IPS-NIHi7 (cell line): ENCODE results near the gene SNAPIN.
A peak's percentile ranks its signal among the peaks of the same experiment; 100 is the strongest.

Source experiments
- DNase-seq: peaks from one replicate; pipeline ENCODE4 v3.0.0; 2012; ENCODE audit warnings: mixed read lengths; ENCODE audit errors: extremely low spot score

Gene SNAPIN

GRCh38 chr1:153658400-153659174, at the start of gene SNAPIN:
SNAPIN (plus strand) TSS chr1:153658703; CDS start chr1:153658744, 41 bp downstream.
- peak; percentile 93 for DNase-seq

GRCh38 chr1:153608742-153609584, 49.5 kb upstream of the SNAPIN start:
- DNase-seq = peak; percentile 89

- DNase-seq = no peak
Measured at GRCh38 chr1:153609585-153609907, 49.0 kb upstream of the SNAPIN start.

DNA sequence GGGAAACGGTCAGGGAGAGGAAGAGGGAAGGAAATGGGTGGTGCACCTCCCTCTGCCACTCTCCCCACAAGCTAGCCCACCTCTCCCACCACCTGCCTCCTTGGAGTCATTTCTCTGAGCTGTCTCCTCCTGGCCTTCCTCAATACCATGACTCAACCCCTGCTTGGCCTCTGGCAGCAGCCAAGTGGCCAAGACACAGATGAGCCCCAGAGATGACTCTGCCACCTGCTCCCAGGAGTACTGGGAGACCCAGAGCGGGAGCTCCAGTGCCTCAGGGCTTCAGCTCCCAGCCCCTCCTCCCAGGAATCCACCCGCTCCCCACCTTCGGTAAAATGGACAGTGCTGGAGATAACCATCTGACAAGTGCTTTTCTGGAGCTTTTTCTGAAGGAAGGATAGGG, 48.2 kb upstream of the SNAPIN start:
- no peak for DNase-seq

- no peak for DNase-seq
Measured at GRCh38 chr1:153610811-153611301, 47.6 kb upstream of the SNAPIN start.

DNA sequence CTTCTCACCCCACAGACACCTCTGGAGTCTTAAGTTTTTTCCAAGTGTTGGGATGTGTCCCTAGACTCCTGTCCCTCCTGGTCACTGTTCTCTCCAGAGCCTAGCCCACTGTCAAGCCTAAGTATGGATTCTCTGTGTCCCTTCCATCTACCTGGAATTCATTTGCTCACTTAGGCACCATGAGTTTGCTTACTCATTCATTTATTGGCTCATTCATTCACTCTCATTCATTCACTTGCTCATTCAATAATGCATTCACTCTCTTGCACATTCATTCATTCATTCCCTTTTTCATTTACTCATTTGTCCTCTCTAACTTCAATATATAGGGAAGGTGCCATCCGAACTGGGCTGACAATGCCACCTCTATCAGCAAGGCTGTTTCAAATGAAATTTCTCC, 47.1 kb upstream of the SNAPIN start:
- DNase-seq = no peak

DNA sequence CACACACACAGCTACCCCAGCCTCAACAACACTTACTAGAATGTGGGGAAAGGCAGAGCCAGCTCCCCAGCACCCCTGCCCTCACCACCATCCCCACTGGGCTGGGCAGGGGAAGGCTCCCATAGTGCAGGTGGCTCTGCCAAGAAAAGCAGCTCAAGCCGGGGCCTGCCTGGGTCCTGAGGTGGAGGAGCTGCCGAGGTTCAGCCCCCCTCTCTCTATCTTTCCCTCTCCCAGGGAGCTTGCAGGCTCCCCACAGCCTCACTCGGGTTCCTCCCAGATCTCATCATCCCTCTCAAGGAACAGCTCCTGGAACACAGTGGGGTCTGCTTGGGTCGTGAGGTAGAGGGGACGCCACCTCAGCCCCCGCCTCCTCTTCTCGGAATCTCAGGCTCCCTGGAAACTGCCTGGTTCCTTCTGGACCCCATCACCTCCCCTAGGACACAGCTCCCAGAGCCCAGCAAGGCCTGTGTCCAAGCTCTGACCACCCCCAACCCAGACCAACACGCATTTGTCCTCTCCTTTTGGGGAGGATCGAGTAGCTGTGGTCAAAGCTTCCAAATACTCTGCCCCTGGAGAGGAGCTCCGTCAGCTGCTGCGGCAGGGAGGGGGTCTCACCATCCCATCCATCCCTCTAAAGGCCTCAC, 46.3 kb upstream of the SNAPIN start:
- no peak for DNase-seq

GRCh38 chr1:153612755-153613331, 45.7 kb upstream of the SNAPIN start, which contains the start of gene S100A16:
S100A16 (minus strand) TSS chr1:153613137; CDS start chr1:153608151, 4,986 bp downstream.
- peak; percentile 74 for DNase-seq

GRCh38 chr1:153613406-153613805, 45.1 kb upstream of the SNAPIN start:
- no peak for DNase-seq

DNA sequence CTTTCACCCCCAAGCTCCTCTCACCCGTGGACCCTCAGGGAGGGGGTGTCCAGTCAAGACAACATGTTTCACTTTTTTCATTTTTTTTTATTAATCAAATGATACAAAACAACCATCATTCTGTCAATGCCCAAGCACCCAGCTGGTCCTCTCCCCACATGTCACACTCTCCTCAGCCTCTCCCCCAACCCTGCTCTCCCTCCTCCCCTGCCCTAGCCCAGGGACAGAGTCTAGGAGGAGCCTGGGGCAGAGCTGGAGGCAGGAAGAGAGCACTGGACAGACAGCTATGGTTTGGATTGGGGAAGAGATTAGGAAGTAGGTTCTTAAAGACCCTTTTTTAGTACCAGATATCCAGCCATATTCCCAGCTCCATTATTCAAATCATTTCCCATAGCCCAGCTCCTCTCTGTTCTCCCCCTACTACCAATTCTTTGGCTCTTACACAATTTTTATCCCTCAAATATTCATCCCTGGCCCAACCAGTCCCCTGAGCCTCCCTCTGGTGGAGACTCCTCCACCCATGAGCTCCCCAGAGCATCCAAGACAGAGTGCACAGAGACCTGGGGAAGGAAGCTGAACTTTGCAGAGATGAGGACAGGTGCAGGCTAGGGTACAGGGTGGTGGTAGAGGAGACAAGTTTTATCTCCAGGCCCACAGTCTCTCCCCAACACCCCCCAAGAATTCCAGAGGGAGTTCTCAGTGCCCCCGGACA, 44.2 kb upstream of the SNAPIN start:
- DNase-seq = no peak

DNA sequence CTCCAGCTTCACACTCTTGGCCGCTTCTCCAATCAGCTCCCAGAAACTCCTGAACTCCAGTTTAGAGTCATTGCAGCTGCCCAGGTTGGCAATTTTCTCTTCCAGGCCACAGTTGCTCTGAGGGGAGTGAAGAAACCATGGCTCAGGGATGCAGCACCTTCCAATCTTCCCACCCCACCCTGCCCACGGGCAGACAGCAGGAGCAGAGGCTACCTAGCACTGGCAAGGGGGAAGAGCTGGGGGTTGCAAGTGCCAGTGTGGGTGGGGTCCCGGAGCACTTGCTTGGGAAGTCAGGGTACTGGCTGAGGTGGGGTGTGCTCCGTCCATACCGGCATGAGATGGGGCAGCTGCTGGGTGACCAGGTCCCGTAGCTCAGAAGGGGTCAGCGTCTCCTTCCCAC, 43.6 kb upstream of the SNAPIN start:
- no peak for DNase-seq

DNA sequence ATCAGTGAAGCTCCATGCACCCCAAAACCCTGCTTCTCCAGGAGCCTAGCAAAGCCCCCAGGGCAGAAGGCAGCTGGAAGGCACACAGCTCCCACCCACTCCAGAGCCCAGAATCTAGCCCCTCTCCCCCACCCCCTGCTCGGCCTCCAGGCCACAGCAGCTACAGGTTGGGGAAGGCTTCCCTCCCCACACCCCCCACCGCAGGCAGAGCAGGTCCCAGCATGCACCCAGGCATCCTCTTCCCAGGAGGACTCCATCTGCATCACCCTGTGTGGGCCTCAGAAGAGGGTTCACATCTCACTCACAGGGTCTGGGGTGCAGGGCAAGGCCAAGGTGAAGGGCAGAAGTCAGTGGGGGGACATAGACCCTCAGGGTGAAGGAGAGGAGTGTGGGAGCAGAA, 43.1 kb upstream of the SNAPIN start:
- no peak for DNase-seq

GRCh38 chr1:153616144-153616916, 42.2 kb upstream of the SNAPIN start, which contains the start of gene S100A14:
S100A14 (minus strand) TSS chr1:153616325; CDS start chr1:153615858, 467 bp downstream.
- DNase-seq = no peak

DNA sequence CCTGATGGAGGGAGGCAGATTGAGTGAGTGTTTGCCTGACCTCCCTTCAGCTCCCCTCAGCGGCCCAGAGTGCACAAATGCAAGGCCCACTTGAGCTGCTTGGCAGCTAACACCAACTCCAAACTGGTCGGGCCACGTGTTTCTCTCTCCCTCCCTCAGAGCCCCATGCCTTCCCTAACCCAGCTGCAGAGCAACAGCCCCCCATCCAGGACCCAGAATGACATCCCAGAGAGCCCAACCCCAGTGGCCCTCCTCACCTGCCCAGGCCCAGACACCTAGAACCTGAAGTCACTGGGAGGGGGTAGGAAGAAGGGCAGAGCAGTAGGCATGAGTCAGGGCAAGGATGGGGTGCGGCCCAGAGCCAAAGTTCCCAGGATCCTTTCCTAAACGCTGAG, 41.6 kb upstream of the SNAPIN start:
- no peak for DNase-seq

DNA sequence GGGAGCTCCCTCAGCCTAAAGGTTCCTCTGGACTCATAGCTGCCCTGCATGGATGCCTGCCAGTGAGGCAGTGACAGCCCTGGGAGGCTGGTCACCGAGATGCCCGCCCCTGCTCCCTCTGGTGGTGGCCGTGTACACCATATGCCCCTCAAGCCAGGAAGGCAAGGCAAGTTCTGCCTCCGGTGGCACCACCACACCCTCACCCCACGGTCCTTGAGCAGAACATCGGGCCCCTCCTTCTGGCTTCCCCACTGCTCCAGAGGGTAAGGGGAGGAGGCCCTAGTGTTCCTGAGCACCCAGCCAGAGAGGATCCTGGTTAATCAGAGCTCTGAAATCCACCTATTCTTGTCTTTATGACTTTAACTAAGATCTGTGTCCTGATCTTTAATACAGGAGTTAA, 40.8 kb upstream of the SNAPIN start:
- peak; percentile 57 for DNase-seq

DNA sequence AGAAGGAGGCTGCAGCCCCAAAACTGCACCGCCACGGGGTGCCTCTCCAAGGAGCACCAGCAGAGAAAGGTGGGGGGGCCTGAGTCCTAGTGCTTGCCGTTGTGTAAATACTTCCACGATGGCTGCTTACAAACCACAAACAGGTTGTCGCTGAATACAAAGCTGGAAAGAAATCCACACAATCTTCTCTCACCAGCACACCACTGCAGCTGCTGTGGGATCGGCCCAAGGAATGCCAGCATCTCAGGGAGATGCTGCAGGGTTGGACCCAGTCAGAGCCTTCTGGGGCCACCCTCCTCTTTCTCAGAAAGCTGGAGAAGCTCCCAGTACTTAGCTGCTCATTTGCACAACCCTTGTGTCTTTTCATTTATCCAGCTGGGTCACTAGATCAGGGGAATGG, 39.3 kb upstream of the SNAPIN start:
- DNase-seq = no peak

GRCh38 chr1:153623101-153623500, 35.4 kb upstream of the SNAPIN start:
- DNase-seq = no peak

DNA sequence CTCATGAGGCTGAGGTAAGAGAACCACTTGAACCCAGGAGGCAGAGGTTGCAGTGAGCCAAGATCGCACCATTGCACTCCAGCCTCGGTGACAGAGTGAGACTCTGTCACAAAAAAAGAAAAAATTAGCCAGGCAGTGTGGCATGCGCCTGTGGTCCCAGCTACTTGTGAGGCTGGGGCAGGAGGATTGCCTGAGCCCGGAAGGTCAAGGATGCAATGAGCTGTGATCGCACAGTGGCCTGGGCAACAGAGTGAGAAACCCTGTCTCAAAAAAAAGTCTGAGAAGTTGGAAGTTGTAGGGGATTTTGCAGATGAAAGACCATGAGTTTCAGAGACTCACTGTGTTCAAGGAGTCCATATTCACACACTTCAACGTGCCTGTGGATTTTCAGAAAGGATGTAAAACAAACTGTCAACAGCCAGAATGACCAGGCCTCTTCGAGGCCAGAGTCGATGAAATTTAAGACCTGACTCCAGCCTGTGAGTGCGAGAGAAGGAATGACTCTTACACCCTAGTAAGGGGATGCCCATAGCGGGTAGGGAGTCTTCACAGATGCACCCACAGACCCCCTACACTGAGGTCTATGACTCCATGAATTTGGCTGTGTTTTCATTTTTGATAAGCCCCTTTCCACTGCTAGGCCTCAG, 33.4 kb upstream of the SNAPIN start:
- DNase-seq = no peak

- DNase-seq = no peak
Measured at GRCh38 chr1:153626477-153626903, 32.0 kb upstream of the SNAPIN start.
